ENCODE measurements around the gene GPC6.
"Not testable (repeated sequence)": the region's sequence is repeated elsewhere in the genome, so short reads cannot be mapped to it uniquely, and the experiment has no call there.

GPC6 gene

DNA sequence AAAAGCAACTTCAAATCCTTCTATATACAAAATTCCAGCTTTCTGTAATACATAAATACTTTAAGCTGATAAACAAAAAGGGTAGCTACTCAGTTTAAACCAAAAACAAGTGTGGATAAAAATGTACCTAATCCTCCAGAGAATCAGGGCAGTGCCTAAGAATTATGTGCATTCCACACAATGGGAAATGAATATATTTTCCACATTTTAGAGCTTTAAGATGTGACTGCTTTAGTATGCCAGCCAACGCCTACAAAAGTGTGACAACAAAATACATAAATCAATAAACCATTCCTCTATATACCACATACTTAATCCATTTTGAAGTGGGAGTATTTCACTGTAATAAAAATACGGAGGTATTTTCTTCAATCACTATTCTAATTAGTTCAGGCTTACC is 977.6 kb downstream of the GPC6 start:
- Histone ChIP-seq H3K4me1 (ENCODE audit: insufficient read depth, low read length) (no peaks in the 10 kb centered on the region), H3K9me3 (ENCODE audit: control insufficient read depth, insufficient read depth, low read length) (no peaks in the 10 kb centered on the region), H3K9ac (ENCODE audit: low read depth, low read length) (no peak overlapping the region), H3K36me3 (ENCODE audit: insufficient read depth, low read length) (no peaks in the 10 kb centered on the region)

DNA sequence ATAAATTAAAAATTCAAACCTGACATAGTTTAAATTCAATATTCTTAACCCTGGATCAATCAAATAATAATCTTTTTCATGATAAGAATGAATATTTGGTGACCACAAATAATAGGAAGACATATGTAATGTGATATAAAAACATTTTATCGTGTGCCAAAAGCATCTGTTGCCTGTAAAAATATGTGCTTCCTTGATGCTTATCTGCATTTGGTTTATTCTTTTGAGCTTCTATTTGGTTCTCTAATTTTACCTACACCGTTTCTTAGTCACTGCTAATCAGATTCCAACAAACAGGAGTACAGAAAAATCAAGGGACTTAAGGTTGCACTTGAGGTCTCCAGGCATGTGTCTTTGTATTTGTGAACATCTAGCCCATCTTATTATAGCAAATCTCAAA is 978.3 kb downstream of the GPC6 start:
- Histone ChIP-seq H3K9ac (ENCODE audit: low read depth, low read length) (no peak overlapping the region), H3K4me1 (ENCODE audit: insufficient read depth, low read length) (no peaks in the 10 kb centered on the region), H3K9me3 (ENCODE audit: control insufficient read depth, insufficient read depth, low read length) (no peaks in the 10 kb centered on the region), H3K36me3 (ENCODE audit: insufficient read depth, low read length) (no peaks in the 10 kb centered on the region)

DNA sequence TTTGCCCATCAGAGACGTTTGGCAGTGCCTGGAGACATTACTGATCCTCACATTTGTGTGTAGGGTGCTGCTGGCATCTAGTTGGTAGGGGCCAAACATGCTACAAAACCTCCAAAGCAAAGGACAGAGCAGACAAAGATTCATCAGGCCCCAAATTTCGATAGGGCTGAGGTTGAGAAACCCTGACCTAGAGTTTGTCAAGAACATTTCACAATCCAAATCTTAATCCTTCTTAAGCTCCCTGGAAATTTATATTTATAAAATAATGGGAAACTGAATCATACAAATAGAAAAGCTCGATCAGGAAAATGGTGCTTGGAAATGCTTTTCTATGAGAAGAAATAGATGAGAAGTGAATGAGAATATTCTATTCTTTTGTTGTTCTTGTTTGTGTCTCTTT is 979.3 kb downstream of the GPC6 start:
- no peak overlapping the region for H3K9ac ChIP-seq (ENCODE audit: low read depth, low read length)
- H3K4me1 ChIP-seq (ENCODE audit: insufficient read depth, low read length) = no peaks in the 10 kb centered on the region
- H3K9me3 ChIP-seq (ENCODE audit: control insufficient read depth, insufficient read depth, low read length) = no peaks in the 10 kb centered on the region
- H3K36me3 ChIP-seq (ENCODE audit: insufficient read depth, low read length) = no peaks in the 10 kb centered on the region

DNA sequence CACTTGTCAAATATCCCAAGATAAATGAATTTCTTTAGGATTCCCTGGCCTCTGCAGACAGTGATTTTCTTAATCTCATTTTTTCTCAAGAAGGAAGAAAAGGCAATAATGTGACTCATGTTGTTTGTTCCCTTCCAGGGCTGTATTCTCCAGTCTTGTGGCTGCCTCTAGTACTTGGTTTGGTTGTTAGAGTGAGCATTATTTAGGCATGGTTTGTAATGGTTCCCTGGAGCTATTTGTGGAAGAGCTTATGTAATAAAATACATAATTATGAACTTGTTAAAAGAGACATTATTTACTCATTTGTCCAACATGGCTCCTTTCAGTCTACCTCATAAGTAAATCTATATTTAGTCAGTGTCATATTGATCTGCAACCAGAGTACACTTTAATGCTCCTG is 982.5 kb downstream of the GPC6 start:
- H3K9ac ChIP-seq (ENCODE audit: low read depth, low read length) = no peak overlapping the region
- H3K36me3 ChIP-seq (ENCODE audit: insufficient read depth, low read length) = no peaks in the 10 kb centered on the region
- no peaks in the 10 kb centered on the region for H3K9me3 ChIP-seq (ENCODE audit: control insufficient read depth, insufficient read depth, low read length)
- H3K4me1 ChIP-seq (ENCODE audit: insufficient read depth, low read length) = no peaks in the 10 kb centered on the region

DNA sequence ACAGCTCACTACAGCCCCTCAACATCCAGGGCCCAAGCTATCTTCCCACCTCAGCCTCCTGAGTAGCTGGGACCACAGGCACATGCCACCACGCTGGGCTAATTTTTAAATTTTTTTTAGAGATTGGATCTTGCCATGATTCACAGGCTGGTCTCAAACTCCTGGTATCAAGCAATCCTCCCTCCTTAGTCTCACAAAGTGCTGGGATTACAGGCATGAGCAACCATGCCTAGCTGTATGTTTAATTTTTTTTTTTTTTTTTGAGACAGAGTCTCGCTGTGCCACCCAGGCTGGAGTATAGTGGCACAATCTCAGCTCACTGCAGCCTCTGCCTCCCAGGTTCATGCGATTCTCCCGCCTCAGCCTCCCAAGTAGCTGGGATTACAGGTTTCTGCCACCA is 983.3 kb downstream of the GPC6 start:
- H3K9me3 ChIP-seq (ENCODE audit: control insufficient read depth, insufficient read depth, low read length); H3K36me3 ChIP-seq (ENCODE audit: insufficient read depth, low read length); H3K9ac ChIP-seq (ENCODE audit: low read depth, low read length); H3K4me1 ChIP-seq (ENCODE audit: insufficient read depth, low read length): not testable (repeated sequence)

DNA sequence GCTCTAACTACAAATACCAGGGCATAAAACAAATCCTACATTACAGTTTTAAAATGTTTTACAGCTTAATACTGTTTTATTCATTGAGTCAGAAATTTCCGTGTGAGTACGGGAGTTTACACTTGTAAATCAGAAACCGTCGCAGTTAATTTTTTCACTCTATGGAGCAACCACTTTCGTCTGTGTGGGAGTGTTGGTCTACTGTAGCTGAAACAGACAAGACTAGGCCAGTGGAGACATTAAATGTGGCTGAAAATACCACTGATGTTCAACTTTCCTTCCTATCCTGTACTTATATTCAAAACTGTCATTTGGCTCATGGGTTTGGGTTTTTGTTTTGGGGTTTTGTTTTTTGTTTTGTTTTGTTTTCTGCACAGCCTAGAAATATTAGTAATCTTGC is 984.2 kb downstream of the GPC6 start:
- Histone ChIP-seq H3K4me1 (ENCODE audit: insufficient read depth, low read length) (no peaks in the 10 kb centered on the region), H3K36me3 (ENCODE audit: insufficient read depth, low read length) (no peaks in the 10 kb centered on the region), H3K9ac (ENCODE audit: low read depth, low read length) (no peak overlapping the region), H3K9me3 (ENCODE audit: control insufficient read depth, insufficient read depth, low read length) (no peaks in the 10 kb centered on the region)

DNA sequence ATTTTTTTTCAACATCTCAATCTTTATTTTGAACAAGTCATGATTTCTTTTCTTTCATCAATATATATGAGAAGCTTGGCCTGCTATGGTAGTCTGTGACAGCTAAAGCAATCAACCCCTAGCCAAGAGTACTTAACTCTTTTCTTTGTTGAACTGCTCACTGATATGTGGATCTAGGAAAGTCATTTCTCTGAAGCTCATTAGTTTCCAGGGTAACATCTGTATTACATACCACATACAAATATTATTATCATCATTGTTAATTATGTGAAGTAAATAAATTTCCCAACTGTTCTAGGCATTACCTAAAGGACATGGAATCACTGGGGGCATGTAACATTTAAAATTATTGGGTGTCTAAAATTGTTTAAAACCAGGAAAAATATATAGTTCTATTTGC is 985.6 kb downstream of the GPC6 start:
- Histone ChIP-seq H3K4me1 (ENCODE audit: insufficient read depth, low read length) (no peaks in the 10 kb centered on the region; the same call in 1 of the 2 replicates), H3K9ac (ENCODE audit: low read depth, low read length) (no peak overlapping the region), H3K36me3 (ENCODE audit: insufficient read depth, low read length) (no peaks in the 10 kb centered on the region), H3K9me3 (ENCODE audit: control insufficient read depth, insufficient read depth, low read length) (no peaks in the 10 kb centered on the region)

DNA sequence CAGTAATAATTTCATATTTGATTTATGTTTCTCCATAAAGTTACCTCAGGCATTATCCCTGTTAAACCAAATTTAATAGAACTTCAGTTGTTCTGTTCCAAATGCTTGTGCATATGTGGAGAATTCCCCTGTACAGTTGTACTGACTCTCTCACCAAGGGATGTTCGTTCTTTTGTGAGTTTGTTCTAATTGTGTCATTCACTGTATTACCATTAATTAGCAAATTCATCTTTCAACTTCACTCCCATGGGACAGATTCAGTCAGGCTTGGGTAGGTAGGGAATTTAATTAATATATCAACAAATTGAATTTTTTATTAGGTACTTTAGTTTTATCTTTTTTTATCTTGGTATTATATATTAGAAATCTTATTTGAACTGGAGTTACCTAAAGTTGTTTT is 987.5 kb downstream of the GPC6 start:
- H3K4me1 ChIP-seq (ENCODE audit: insufficient read depth, low read length) = peaks cover 16% of the 10 kb centered on the region
- H3K9ac ChIP-seq (ENCODE audit: low read depth, low read length) = no peak overlapping the region
- H3K9me3 ChIP-seq (ENCODE audit: control insufficient read depth, insufficient read depth, low read length) = no peaks in the 10 kb centered on the region
- H3K36me3 ChIP-seq (ENCODE audit: insufficient read depth, low read length) = no peaks in the 10 kb centered on the region

DNA sequence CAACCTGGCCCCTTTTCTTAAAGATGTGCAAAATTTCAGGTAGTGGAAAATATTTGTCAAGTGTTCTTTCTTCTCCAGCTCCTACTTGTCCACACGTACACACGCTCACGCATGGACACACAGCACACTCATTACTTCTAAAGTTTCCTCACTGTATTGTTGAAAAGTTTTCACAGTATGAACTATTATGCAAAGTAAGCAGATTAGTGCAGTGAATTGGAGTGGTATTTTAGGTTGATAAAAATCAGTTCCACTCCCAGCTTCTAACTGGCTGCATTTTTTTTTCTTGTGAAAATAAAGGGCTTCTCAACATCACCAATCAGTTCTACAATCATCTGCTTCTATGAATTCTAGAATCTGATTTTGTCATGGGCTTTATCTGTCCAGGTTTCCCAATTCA is 988.4 kb downstream of the GPC6 start:
- no peaks in the 10 kb centered on the region for H3K36me3 ChIP-seq (ENCODE audit: insufficient read depth, low read length)
- H3K4me1 ChIP-seq (ENCODE audit: insufficient read depth, low read length) = peaks cover 21% of the 10 kb centered on the region
- no peak overlapping the region for H3K9ac ChIP-seq (ENCODE audit: low read depth, low read length)

DNA sequence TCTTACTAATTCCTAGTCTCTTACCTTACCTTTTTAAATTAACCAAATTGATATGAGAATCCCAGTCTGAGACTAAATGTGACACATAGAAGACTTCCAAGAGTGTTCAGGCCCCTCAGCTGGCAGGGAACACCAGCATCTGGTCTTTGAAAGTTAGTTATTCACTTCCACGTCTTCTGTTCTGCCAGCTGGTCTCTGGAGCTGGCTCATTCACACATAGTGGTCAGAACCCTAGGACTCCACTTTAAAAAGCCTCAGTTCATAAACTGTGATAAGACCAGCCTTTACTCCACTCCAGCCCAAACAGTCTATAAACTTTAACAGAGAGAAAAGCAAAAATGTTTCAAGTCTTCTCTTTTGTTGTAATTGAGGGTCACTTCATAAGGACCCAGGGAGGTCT is 989.9 kb downstream of the GPC6 start:
- no peaks in the 10 kb centered on the region for H3K9me3 ChIP-seq (ENCODE audit: control insufficient read depth, insufficient read depth, low read length)

More for the DNA sequence above, 988.4 kb downstream of the GPC6 start:
- no peaks in the 10 kb centered on the region for H3K9me3 ChIP-seq (ENCODE audit: control insufficient read depth, insufficient read depth, low read length)

DNA sequence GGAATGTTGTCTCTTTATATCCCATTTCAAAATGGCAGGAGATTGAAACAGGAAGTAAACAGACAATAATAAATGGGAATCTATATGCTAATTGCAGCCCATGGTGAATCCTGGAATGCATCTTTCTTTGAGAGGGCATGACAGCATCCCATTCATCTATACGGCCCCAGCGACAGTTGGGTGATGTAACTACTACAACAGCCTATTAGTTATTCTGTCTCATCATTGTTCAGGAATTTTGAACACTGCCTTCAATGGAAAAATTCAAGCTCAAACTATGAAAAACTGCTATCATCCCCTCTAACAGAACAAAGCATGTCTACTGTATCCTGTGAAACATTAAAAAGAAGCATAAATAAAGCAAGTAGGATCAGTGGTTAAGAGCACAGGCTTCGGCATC is 990.8 kb downstream of the GPC6 start:
- Histone ChIP-seq H3K9ac (ENCODE audit: low read depth, low read length) (no peak overlapping the region), H3K36me3 (ENCODE audit: insufficient read depth, low read length) (no peaks in the 10 kb centered on the region), H3K4me1 (ENCODE audit: insufficient read depth, low read length) (peaks cover 21% of the 10 kb centered on the region), H3K9me3 (ENCODE audit: control insufficient read depth, insufficient read depth, low read length) (no peaks in the 10 kb centered on the region)

More for the DNA sequence above, 989.9 kb downstream of the GPC6 start:
- H3K36me3 ChIP-seq (ENCODE audit: insufficient read depth, low read length) = no peaks in the 10 kb centered on the region
- peaks cover 21% of the 10 kb centered on the region for H3K4me1 ChIP-seq (ENCODE audit: insufficient read depth, low read length)
- H3K9ac ChIP-seq (ENCODE audit: low read depth, low read length) = no peak overlapping the region

DNA sequence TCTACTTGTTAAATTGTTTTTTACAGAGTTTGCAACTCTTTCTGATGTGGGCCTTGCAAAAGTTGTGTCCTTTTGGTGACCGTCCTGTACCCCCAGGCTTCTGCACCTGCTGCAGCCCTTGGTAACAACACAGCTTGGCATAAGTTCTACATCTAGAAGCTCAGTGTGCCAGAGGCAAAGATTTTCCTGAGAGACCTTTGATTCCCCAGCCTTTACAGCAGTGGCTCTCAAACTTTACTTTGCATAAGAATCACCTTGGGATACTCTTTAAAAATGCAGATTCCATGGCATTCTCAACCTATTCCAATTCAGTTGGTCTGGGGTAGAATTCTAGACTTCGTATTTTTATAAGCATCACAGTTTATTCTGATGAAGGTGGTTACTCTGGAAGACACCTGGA is 991.9 kb downstream of the GPC6 start:
- Histone ChIP-seq H3K36me3 (ENCODE audit: insufficient read depth, low read length) (no peaks in the 10 kb centered on the region), H3K4me1 (ENCODE audit: insufficient read depth, low read length) (peaks cover 21% of the 10 kb centered on the region), H3K9me3 (ENCODE audit: control insufficient read depth, insufficient read depth, low read length) (no peaks in the 10 kb centered on the region), H3K9ac (ENCODE audit: low read depth, low read length) (no peak overlapping the region)

DNA sequence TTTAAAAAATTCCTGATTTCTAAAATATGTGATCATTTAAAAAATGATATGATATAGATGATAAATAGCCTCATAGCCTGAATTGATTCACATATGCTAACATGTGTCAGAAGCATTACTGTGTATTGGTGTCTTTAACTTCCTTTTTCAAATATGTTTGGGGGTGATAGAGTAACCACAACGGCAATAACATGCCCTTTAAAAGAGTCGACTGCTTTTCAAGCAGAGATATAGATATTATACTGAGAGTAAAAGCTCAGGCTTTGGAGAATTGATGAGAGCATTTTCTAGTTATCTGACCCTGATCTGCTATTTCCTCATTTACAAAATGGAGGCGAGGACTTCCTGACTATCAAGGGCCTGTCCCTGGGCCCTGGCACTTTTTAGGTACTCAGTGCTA is 992.3 kb downstream of the GPC6 start:
- Histone ChIP-seq H3K4me1 (ENCODE audit: insufficient read depth, low read length) (peaks cover 21% of the 10 kb centered on the region), H3K9ac (ENCODE audit: low read depth, low read length) (no peak overlapping the region), H3K36me3 (ENCODE audit: insufficient read depth, low read length) (no peaks in the 10 kb centered on the region), H3K9me3 (ENCODE audit: control insufficient read depth, insufficient read depth, low read length) (no peaks in the 10 kb centered on the region)

DNA sequence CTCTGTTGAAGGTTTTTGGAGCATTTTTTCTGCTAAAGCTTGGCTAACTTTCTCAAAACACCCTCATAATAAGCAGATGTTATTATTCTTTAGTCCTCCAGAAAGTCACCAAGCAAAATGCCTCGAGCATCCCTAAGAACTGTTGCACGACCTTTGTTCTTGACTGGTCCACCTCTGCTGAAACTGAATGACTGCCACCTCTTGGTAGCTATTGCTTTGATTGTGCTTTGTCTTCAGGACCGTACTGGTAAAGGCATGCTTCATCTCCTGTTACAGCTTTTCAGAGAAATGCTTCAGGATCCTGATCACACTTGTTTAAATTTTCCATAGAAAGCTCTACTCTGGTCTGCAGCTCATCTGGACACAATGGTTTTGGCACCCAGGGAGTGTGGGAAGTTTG is 998.1 kb downstream of the GPC6 start:
- no peaks in the 10 kb centered on the region for H3K4me1 ChIP-seq (ENCODE audit: insufficient read depth, low read length)
- no peaks in the 10 kb centered on the region for H3K36me3 ChIP-seq (ENCODE audit: insufficient read depth, low read length)
- H3K9ac ChIP-seq (ENCODE audit: low read depth, low read length) = no peak overlapping the region
- H3K9me3 ChIP-seq (ENCODE audit: control insufficient read depth, insufficient read depth, low read length) = no peaks in the 10 kb centered on the region

DNA sequence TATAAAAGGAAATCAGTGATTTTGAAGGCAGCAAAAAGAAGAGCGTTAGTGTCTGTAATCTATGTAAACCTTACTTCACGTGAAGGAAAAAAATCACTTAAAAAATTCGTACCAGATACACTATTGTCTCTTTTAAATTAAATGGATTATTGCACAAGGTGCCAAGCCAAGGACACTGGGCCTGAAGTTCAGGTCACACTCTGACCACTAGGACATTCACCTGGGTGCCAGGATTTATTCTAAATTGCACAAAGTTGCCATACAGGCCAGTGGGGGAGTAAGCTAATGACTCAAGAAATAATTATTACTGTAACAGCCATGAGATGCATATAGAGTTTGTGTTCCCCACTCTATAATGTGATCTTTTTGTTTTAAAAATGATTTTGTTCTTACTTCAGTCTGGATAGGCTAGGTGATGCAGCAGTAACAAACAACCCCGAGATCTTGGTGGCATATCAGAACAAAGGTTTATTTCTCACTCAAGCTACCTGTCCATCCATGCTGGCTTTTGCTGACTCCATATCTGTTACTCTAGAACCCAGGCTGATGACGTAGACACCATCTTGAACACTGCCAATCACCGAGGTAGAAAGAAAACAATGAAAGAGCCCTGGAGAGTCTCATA is 1000.8 kb downstream of the GPC6 start:
- Histone ChIP-seq H3K9ac (ENCODE audit: low read depth, low read length) (no peak overlapping the region), H3K36me3 (ENCODE audit: insufficient read depth, low read length) (no peaks in the 10 kb centered on the region), H3K4me1 (ENCODE audit: insufficient read depth, low read length) (no peaks in the 10 kb centered on the region), H3K9me3 (ENCODE audit: control insufficient read depth, insufficient read depth, low read length) (no peaks in the 10 kb centered on the region)

DNA sequence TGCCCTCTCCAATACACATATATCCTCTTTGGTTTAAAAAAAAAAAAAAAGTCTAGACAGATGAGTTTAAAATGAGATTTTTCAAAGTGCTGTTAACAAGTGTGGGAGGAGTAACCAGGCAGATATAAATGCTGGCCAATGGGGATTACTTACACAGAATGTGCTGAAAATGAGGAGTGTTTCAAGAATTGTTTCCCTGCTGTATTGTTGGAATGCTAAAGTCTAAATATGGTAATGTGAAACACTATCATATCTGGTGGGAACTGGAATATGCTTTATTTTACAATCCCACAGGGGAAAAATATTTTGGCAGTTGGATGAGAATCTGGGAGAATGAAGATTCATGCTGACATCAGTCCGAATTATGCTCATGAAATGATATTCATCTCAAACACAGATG is 1002.2 kb downstream of the GPC6 start:
- H3K4me1 ChIP-seq (ENCODE audit: insufficient read depth, low read length) = no peaks in the 10 kb centered on the region
- H3K9ac ChIP-seq (ENCODE audit: low read depth, low read length) = no peak overlapping the region
- no peaks in the 10 kb centered on the region for H3K36me3 ChIP-seq (ENCODE audit: insufficient read depth, low read length)
- no peaks in the 10 kb centered on the region for H3K9me3 ChIP-seq (ENCODE audit: control insufficient read depth, insufficient read depth, low read length)
